ENCODE results near the gene COL15A1.

DNA sequence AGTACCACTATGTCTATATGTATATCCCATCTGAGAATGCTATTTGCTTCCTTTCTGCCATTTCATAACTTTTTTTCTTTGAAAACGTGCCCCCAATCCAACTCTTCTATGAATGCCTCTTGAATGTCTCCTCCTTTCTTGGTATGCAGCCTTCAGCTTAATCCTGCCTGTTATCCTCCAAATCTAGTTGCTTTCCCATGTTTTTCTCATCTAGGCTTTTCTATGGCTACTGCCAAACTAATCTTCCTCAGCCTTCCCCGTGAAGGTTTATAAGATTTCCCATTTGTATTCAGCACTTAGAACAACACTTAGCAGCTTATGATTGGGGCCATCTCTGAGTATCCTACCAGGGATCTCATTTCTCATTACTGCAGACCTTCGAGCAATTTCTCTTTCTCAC, 163.7 kb downstream of the COL15A1 start:
- TF ChIP-seq, protein P1, sequence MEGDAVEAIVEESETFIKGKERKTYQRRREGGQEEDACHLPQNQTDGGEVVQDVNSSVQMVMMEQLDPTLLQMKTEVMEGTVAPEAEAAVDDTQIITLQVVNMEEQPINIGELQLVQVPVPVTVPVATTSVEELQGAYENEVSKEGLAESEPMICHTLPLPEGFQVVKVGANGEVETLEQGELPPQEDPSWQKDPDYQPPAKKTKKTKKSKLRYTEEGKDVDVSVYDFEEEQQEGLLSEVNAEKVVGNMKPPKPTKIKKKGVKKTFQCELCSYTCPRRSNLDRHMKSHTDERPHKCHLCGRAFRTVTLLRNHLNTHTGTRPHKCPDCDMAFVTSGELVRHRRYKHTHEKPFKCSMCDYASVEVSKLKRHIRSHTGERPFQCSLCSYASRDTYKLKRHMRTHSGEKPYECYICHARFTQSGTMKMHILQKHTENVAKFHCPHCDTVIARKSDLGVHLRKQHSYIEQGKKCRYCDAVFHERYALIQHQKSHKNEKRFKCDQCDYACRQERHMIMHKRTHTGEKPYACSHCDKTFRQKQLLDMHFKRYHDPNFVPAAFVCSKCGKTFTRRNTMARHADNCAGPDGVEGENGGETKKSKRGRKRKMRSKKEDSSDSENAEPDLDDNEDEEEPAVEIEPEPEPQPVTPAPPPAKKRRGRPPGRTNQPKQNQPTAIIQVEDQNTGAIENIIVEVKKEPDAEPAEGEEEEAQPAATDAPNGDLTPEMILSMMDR (IDR thresholded peaks at IDR 0.05), result no peak
- TF ChIP-seq POLR2AphosphoS5 (IDR thresholded peaks at IDR 0.05; ENCODE audit: insufficient read depth in 1 of 2, low read depth in 1 of 2), result no peak
